DND-41 (cell line): ENCODE data around the gene ADGRG7.

Experiments used
- ATAC-seq: fragments of 200-7000 bp; cut with Tn5 transposase; 3 replicates; pipeline ENCODE4 v1.9.1; 2021; ENCODE audit warnings: low read depth; ENCODE audit not compliant: insufficient read depth
- DNase-seq: peaks from one replicate; pipeline ENCODE4 v3.0.0-alpha.2; 2020
- H2AFZ ChIP-seq: 2 replicates; pipeline ENCODE4 v1.6.0; 2012; ENCODE audit warnings: low read depth, low read length
- H3K27ac ChIP-seq: 2 replicates; pipeline ENCODE4 v1.5.1; 2012; ENCODE audit warnings: low read length, inconsistent platforms
- H3K27me3 ChIP-seq: fragments of 200-600 bp; sonication (generic); 2 replicates; pipeline ENCODE4 v1.6.0; 2012; ENCODE audit warnings: low read length, mild to moderate bottlenecking, inconsistent platforms; ENCODE audit not compliant: insufficient read depth, poor library complexity
- H3K36me3 ChIP-seq: 2 replicates; pipeline ENCODE4 v1.5.1; 2012; ENCODE audit warnings: low read length, inconsistent platforms; ENCODE audit not compliant: insufficient read depth
- H3K4me1 ChIP-seq: 2 replicates; pipeline ENCODE4 v1.5.1; 2012; ENCODE audit warnings: mild to moderate bottlenecking, low read length; ENCODE audit not compliant: insufficient read depth
- H3K4me2 ChIP-seq: 2 replicates; pipeline ENCODE4 v1.6.0; 2012; ENCODE audit warnings: mild to moderate bottlenecking, moderate library complexity, low read length, inconsistent platforms; ENCODE audit not compliant: insufficient read depth
- H3K4me3 ChIP-seq, 2 experiments: fragments of 200-600 bp in 1 of 2; shearing (Covaris generic) in 1 of 2; 2 replicates each; pipeline ENCODE4 v1.5.1; 2012 to 2016; ENCODE audit warnings: inconsistent platforms in 2 of 2, low read length in 2 of 2, mild to moderate bottlenecking in 2 of 2, low read depth in 1 of 2, moderate library complexity in 1 of 2
- H3K79me2 ChIP-seq: 2 replicates; pipeline ENCODE4 v1.6.0; 2012; ENCODE audit warnings: low read length, inconsistent platforms; ENCODE audit not compliant: insufficient read depth
- H3K9ac ChIP-seq: 2 replicates; pipeline ENCODE4 v1.6.0; 2012; ENCODE audit warnings: low read depth, mild to moderate bottlenecking, inconsistent platforms, low read length, moderate library complexity
- H3K9me3 ChIP-seq: 2 replicates; pipeline ENCODE4 v1.5.1; 2012; ENCODE audit warnings: low read length, moderate library complexity, mild to moderate bottlenecking, inconsistent platforms; ENCODE audit not compliant: insufficient read depth, severe bottlenecking
- H4K20me1 ChIP-seq: 2 replicates; pipeline ENCODE4 v1.6.0; 2012; ENCODE audit warnings: low read length; ENCODE audit not compliant: insufficient read depth
- EZH2 ChIP-seq: IDR thresholded peaks from 3 replicates; pipeline ENCODE4 v1.6.1; 2012; ENCODE audit warnings: borderline replicate concordance, low read depth, mild to moderate bottlenecking, moderate library complexity, low read length, inconsistent platforms; ENCODE audit not compliant: severe bottlenecking
- TF ChIP-seq, protein P1 (sequence below): IDR thresholded peaks from 2 replicates; pipeline ENCODE4 v1.5.1; 2012; ENCODE audit warnings: borderline replicate concordance, low read length, moderate library complexity, mild to moderate bottlenecking; ENCODE audit not compliant: poor library complexity, severe bottlenecking; ENCODE audit errors: extremely low read depth

The ADGRG7 gene

GRCh38 chr3:100570811-100571210 lies 38.6 kb upstream of the ADGRG7 start:
- Histone ChIP-seq H3K4me2 (no peak overlapping the region), H3K9me3 (no peaks in the 10 kb centered on the region), H3K4me3 (no peak overlapping the region), H3K79me2 (no peaks in the 10 kb centered on the region), H3K36me3 (no peaks in the 10 kb centered on the region), H3K27me3 (no peaks in the 10 kb centered on the region), H4K20me1 (no peaks in the 10 kb centered on the region), H3K27ac (no peak overlapping the region), H3K9ac (no peak overlapping the region), H3K4me1 (no peaks in the 10 kb centered on the region), H2AFZ (no peak overlapping the region)
- ATAC-seq = no peak
- TF ChIP-seq EZH2 = no peak
- TF ChIP-seq, protein P1, sequence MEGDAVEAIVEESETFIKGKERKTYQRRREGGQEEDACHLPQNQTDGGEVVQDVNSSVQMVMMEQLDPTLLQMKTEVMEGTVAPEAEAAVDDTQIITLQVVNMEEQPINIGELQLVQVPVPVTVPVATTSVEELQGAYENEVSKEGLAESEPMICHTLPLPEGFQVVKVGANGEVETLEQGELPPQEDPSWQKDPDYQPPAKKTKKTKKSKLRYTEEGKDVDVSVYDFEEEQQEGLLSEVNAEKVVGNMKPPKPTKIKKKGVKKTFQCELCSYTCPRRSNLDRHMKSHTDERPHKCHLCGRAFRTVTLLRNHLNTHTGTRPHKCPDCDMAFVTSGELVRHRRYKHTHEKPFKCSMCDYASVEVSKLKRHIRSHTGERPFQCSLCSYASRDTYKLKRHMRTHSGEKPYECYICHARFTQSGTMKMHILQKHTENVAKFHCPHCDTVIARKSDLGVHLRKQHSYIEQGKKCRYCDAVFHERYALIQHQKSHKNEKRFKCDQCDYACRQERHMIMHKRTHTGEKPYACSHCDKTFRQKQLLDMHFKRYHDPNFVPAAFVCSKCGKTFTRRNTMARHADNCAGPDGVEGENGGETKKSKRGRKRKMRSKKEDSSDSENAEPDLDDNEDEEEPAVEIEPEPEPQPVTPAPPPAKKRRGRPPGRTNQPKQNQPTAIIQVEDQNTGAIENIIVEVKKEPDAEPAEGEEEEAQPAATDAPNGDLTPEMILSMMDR = no peak
- DNase-seq = no peak

DNA sequence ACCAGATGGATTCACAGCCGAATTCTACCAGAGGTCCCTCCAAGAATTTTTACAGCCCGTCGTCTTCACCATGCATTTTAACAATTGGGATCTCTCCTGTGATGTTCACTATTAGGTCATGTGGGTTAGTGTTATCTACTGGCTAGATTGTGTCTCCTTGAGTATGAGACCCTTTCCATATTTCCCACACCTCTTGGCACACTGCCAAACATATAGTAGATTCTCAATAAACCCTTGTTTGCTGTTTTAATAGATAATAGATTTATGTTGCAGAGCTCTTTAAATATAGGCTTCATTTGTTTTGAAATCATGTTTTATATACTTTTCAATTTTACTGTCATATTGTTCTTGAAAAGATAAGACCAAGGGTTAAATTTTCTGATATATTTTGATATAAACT lies 34.9 kb upstream of the ADGRG7 start:
- TF ChIP-seq EZH2 = no peak
- TF ChIP-seq, protein P1 = no peak
- DNase-seq = no peak
- H4K20me1 ChIP-seq = no peaks in the 10 kb centered on the region
- no peak overlapping the region for H3K9ac ChIP-seq
- H3K79me2 ChIP-seq = no peaks in the 10 kb centered on the region
- no peak overlapping the region for H3K27ac ChIP-seq
- no peaks in the 10 kb centered on the region for H3K9me3 ChIP-seq
- no peak overlapping the region for H2AFZ ChIP-seq
- no peak for ATAC-seq
- H3K27me3 ChIP-seq = no peaks in the 10 kb centered on the region
- H3K4me3 ChIP-seq = no peak overlapping the region
- no peaks in the 10 kb centered on the region for H3K4me1 ChIP-seq
- no peaks in the 10 kb centered on the region for H3K36me3 ChIP-seq
- no peak overlapping the region for H3K4me2 ChIP-seq

GRCh38 chr3:100575704-100576103 lies 33.7 kb upstream of the ADGRG7 start:
- ATAC-seq = peak; percentile 65
- no peaks in the 10 kb centered on the region for H4K20me1 ChIP-seq
- H3K27ac ChIP-seq = no peak overlapping the region
- no peak for TF ChIP-seq EZH2
- TF ChIP-seq, protein P1 = no peak
- no peak overlapping the region for H3K4me3 ChIP-seq
- no peaks in the 10 kb centered on the region for H3K9me3 ChIP-seq
- no peak overlapping the region for H3K9ac ChIP-seq
- DNase-seq = peak; percentile 8
- H3K79me2 ChIP-seq = no peaks in the 10 kb centered on the region
- H3K36me3 ChIP-seq = no peaks in the 10 kb centered on the region
- H3K4me2 ChIP-seq = no peak overlapping the region
- H3K27me3 ChIP-seq = no peaks in the 10 kb centered on the region
- no peaks in the 10 kb centered on the region for H3K4me1 ChIP-seq
- H2AFZ ChIP-seq = no peak overlapping the region

GRCh38 chr3:100577382-100578008 lies 31.9 kb upstream of the ADGRG7 start:
- Histone ChIP-seq H3K9me3 (no peaks in the 10 kb centered on the region), H4K20me1 (no peaks in the 10 kb centered on the region), H3K27me3 (no peaks in the 10 kb centered on the region), H3K9ac (no peak overlapping the region), H2AFZ (no peak overlapping the region), H3K79me2 (no peaks in the 10 kb centered on the region), H3K4me1 (no peaks in the 10 kb centered on the region), H3K27ac (no peak overlapping the region), H3K36me3 (no peaks in the 10 kb centered on the region), H3K4me2 (no peak overlapping the region), H3K4me3 (no peak overlapping the region)
- DNase-seq (no peak), ATAC-seq (no peak)
- no peak for TF ChIP-seq EZH2
- TF ChIP-seq, protein P1 = no peak
